Stimulated activated CD8-positive, alpha-beta memory T cell treated with anti-CD3 and anti-CD28 coated beads, Interleukin-7, amount 100 ng/mL, for 1 hour (primary cell): ENCODE results near the gene CD96.
A peak's percentile ranks its signal among the peaks of the same experiment; 100 is the strongest.
"Not testable (repeated sequence)": the region's sequence is repeated elsewhere in the genome, so short reads cannot be mapped to it uniquely, and the experiment has no call there.

Source experiments
- DNase-seq, 2 donors: peaks; one replicate each; pipeline ENCODE4 v3.0.0-alpha.2; 2020; ENCODE audit warnings: low read depth in 2 of 2

CD96 gene

DNA sequence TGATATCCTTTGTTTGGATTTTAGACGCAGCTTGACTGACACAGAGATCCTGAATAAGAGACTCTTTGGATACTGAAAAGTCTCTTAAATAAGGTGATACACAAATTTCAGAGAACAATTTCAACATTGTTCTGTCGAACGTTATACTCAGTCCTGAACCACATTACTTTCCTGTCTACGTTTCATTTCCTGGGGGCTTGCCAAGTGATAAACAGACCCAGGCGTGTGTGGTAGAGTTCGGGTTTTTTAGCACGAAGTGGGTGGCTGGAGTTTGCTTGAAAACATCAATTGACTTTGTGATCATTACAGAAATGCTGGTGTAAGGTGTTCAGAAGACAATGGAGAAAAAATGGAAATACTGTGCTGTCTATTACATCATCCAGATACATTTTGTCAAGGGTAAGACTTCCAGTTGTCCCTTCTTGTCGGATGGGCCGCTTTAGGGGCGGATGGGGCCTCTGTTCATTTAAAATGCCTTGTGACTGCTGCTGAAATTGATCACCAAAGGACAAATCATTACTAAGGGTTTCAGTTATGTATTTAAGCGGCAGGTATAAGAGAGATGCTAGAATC, at the start of gene CD96:
TSS of gene CD96 (plus strand) at position 287 of the 573 bp plus-strand sequence. CDS start at position 339, 52 bp downstream.
- peak; percentile 30 to 44 for DNase-seq

- no peak for DNase-seq
Measured at GRCh38 chr3:111493276-111493675, 48.7 kb upstream of the CD96 start.

DNA sequence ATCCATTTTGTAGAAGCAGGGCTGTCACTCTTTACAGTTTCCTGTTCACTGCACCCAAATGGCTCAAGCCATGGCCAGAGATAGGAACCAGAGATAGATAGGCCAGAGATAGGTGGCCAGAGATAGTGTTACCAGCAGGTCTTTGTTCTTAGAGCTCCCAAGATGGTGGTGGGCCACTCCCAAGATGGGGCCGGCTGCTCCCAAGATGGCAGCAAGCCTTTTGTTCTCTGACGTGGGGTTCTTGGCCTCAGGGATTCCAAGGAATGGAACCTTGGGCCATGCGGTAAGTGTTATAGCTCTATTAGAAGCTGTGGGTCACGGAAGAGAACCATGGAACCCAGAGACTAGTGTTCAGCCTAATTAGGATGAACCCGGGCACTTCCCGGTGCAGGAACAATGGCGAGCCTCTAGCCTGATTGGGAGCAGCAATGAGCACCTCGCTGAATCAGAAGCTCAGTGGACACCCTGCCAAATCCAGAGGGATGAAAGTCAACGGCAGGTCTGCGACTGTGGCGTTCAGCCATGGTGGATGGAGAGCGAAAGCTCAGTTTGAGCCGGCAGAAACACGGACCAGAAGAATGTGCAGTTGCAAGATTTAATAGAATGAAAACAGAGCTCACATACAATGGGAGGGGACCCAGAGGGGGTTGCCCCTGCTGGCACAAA, 45.0 kb upstream of the CD96 start:
- no peak for DNase-seq

DNA sequence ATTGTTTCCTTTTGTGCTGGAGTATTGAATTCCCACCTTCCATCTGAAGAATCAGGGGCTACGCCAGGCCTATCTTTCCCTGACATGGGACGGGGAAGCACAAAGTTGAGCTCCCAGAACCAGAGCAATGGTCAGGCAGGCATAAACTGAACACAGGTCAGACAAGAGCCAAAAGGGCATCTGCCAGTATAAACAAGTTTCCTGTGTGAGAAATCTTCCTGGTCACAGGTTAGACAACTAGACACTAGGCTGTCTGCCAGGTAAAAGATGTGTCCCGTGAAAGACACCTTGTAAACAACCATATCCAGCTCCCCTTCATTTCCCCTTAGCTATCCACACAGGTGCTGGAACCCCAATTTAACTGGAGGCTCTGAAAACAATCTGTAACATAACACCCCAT, 44.0 kb upstream of the CD96 start:
- no peak for DNase-seq

- no peak for DNase-seq
Measured at GRCh38 chr3:111506435-111506834, 35.6 kb upstream of the CD96 start.

DNA sequence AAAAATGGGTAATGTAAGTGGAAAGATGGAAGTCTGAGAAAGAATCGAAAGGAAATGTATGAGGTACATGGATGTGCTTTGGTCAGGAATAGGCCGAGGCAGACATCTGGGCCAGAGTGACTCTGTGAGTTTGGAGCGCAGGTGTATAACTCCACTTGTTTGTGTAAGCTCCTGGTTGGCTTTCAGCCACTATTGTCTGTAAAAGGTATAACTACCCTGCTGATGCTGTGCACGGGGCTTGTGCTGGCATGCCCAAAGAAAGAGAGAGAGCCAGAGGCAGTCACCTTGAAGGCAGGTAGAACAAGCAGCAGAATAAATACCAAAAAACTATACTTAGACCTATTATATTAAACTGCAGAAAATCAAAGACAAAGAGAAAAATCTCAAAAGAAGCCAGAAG, 32.7 kb upstream of the CD96 start:
- no peak for DNase-seq

GRCh38 chr3:111517801-111518200, 24.2 kb upstream of the CD96 start:
- DNase-seq, result no peak

DNA sequence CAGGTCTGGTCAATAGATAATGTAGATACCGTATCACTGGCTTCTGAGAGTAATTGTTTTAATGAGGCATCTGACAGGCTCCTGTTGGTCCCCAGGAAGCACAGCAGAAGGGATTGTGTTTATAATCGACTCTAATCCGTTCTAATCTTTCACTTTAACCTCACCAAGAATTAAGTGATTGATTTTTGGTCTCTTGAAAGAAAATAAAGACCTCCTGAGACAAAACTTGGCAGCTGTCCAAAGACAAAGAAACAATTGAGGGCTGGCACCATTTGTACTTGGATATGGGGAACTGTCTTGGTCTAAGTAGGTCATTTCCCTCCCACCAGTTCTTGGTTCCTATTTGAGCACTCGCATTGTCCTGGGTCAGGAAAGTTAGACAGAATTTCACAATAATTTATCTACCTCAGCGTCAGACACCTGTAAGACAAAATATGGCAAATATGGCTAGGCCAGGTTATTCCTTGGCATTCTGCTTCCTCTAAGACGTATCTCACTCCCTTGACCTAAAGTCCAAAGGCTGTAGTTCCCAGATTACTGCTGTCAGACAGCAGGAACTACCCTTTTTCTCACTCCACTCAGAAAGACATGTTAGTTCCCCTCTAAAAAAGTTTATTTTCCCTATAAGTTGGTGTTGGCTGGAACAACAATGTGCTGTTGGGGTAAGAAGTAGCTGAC, 22.7 kb upstream of the CD96 start:
- DNase-seq, result no peak

DNA sequence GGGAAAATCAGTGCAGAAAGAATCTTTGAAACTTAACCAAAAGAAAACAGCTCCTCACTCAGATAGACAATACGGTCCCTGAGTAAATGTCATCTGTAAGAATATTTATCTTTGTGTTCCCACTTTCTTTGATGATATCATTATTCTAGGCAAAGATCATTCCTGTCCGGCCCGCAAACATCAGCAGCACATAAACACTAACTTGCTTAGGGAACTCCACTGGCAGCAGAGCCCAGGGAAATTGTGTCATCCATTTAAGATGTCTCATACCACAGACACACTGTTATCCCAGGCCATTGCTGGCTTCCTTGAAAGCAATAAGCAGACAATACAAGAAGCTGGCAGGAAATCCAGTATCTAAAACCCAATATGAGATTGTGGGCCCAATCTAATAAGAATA, 20.1 kb upstream of the CD96 start:
- DNase-seq, result no peak

GRCh38 chr3:111524486-111524885, 17.5 kb upstream of the CD96 start:
- not testable (repeated sequence) for DNase-seq

DNA sequence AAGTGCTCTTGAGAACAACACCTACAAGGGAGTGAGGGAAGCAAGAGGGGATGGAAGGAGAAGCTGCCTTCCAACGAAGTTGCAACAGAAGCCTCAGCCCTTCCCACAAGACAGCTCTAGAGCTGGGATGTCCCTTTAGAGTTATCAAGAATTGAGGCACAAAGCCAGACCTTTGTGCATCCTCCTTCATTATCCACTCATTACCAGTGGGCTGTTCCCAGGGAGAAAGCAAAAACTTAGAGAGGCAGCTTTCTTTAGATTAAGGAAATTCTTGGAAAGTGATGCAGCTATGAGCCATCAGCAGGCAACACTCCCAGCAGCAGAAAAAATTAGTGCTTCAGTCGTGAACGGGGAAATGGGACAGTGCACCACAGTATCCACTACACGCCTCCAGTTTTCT, 10.6 kb upstream of the CD96 start:
- DNase-seq, result no peak

DNA sequence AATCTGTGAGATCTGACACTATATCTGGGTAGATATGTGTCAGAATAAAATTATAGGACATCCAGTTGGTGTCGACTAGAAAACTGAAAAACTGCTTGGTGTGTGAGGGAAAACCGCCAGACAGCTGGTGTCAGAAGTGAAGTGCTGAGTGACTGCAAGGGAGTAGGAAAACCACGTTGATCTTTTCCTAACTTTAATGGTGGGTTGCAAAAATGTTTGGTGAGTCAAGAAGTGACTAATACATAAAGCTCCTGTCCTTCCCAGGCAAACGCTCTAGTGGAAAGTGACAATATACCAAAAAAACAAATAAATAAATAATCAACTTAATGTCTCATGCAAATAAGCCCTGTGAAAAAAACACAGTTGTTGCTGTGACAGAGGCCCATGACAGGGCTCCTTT, 7.3 kb upstream of the CD96 start:
- no peak for DNase-seq

DNA sequence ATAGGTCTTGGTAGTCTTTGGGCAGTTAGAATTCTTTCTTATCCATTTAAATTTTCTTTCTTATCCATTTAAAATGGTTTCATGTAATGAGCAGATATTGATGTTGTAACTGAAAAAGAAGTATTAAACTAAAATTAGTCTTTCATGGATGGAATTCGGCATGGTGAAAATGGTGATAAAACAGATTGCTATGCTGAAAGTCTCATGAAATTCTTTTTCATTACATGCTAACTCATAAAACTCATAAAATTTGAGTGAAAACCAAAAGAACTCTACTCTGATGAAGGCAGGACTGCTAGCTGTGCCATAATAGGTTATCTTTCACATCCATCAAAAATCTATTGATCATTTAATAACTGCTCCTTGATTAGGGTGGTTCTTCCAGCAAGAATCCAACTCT, 3.9 kb upstream of the CD96 start:
- DNase-seq, result no peak

DNA sequence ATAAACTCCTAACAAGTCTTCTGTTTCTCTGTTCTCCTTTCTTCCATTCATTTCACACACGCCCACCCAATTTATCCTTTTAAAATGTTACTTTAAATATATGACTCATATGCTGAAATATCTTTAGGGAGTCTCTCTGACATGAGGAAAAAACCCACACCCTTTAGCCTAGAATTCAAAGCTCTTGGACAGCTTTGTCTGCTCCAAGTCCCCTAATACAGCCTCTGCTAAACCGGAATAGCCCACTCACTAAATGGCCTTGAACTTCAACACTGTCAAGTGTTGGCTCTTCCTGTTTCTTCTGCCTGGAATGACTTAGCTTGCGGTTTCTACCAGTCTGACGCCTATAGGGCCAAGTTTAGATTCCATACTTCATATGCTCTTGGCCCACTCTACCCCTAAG, 3.3 kb upstream of the CD96 start:
- DNase-seq, result no peak

DNA sequence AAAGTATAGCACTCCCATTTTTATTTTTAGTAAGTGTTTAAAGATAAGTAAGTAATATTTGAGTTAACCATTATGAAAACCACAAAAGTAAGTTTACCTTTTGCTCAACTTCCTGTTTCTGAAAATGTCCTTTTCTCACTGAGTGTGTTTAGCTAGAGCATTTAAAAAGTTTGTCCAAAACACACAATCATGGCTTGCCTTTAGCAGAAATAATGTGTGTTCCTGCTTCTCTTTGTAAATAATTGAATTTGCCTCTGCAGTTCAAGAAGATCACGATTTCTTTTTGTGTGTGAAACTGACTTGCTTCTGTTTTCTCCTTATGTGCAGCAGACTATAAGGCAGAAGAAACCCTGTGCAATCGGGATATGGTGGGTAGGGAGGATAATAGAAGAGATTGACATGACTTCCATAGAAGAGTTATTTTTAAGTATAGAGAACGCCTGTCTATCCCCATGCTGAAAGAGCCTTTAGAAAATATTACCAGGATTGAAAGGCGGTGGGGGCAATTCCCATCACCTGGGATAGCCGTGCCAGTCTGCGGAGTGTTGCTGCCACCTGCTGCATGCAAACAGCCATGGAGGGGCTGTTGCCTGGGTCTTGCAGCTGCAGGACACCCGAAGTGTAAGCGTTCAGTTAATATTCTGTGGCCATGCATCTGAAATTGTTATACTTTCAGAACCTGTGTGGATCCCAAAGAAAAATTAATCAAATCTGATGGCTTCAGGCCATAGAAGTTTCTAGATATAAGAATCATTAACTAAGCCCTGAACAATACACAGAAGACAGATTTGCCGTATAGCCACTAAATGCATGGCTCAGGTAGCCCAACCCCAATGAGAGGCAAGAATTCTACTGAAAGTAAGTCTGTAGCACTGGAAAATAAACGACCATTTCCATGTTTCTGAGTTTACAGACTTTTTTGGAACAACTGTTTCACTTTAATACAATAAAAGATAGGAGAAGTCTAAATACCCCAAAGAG, 2.4 kb upstream of the CD96 start:
- DNase-seq, result peak; percentile 35 to 41

- DNase-seq, result no peak
Measured at GRCh38 chr3:111541391-111541790, 606 bp upstream of the CD96 start.

GRCh38 chr3:111542611-111543300, 759 bp downstream of the CD96 start:
- DNase-seq, result no peak

DNA sequence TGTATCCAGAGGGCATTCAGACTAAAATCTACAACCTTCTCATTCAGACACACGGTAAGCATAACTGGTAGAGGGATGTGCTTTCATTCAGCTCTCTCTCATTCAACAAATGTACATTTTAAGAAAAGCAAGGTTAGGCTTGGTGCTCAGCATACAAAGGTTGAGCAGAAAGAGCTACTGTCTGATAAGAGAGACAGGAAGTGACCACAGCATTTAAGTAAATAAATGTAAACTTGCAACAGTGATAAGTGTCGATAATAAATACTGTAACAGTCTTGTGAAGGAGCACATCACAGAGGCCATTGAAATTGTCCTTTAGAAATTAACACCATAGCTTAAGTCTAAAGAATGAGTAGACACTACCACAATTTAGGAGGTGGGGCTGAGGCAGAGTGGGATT, 3.4 kb downstream of the CD96 start:
- DNase-seq, result no peak

DNA sequence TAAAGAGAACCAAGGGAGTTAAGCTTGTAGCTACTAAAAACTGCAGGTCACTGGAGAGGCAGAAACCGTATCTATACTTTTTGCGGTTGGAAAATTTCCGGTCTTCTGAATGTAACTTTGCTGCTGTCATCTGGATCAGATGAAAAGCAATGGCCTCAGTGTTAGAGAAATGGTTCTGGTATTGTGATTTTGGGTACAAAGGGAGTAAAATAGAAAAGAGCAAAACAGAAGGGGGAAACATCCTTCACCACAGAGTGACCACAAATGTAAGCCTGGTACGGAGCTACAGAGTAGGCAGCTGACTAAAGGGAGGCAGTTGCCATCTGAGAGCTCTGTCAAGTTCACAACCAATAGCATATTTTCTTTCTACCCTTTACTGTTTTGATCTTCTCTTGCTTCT, 5.6 kb downstream of the CD96 start:
- no peak for DNase-seq

GRCh38 chr3:111548092-111548491, 6.1 kb downstream of the CD96 start:
- DNase-seq, result no peak

DNA sequence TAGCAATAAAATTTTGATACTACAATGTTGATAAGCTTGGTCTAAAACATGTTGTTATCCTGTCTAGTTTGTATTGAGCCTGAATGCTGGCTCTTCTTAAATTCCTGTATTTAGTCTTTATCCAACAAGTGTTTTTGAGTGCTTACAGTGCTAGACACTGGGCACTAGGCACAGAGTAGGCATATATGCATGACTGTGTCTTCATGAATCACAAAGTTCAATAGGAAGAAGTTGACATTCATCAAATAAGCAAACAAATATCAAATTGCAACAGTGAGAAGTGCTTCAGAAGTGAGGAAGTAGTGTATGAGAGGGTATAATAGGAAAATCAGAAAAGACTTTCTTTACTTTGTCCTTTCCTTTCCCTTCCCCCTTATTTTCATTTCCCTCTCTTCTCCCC, 6.8 kb downstream of the CD96 start:
- DNase-seq, result no peak

GRCh38 chr3:111561902-111562301, 19.9 kb downstream of the CD96 start:
- not testable (repeated sequence) for DNase-seq
